BLaER1 (cell line): ENCODE measurements around the gene JAKMIP2.
"Not testable (repeated sequence)": the region's sequence is repeated elsewhere in the genome, so short reads cannot be mapped to it uniquely, and the experiment has no call there.

Experiments
- H3K27ac ChIP-seq: shearing (Covaris generic); formaldehyde crosslinking; 2 replicates; pipeline ENCODE4 v1.8.1; 2022
- H3K27me3 ChIP-seq: shearing (Covaris generic); formaldehyde crosslinking; 2 replicates; pipeline ENCODE4 v1.8.1; 2022
- H3K36me3 ChIP-seq: shearing (Covaris generic); formaldehyde crosslinking; 2 replicates; pipeline ENCODE4 v1.8.1; 2022
- H3K4me1 ChIP-seq: shearing (Covaris generic); formaldehyde crosslinking; 2 replicates; pipeline ENCODE4 v1.8.1; 2022
- H3K4me2 ChIP-seq: shearing (Covaris generic); formaldehyde crosslinking; 2 replicates; pipeline ENCODE4 v1.8.1; 2022
- H3K4me3 ChIP-seq: shearing (Covaris generic); formaldehyde crosslinking; 2 replicates; pipeline ENCODE4 v1.8.1; 2022
- H3K9ac ChIP-seq: shearing (Covaris generic); formaldehyde crosslinking; 2 replicates; pipeline ENCODE4 v1.8.1; 2022
- H3K9me3 ChIP-seq: shearing (Covaris generic); formaldehyde crosslinking; 2 replicates; pipeline ENCODE4 v1.8.1; 2022
- H4K20me1 ChIP-seq: shearing (Covaris generic); formaldehyde crosslinking; 2 replicates; pipeline ENCODE4 v1.8.1; 2022
- Cebpa-rat ChIP-seq: shearing (Covaris generic); IDR thresholded peaks from 2 replicates; pipeline ENCODE4 v1.8.1; 2022

Gene JAKMIP2

DNA sequence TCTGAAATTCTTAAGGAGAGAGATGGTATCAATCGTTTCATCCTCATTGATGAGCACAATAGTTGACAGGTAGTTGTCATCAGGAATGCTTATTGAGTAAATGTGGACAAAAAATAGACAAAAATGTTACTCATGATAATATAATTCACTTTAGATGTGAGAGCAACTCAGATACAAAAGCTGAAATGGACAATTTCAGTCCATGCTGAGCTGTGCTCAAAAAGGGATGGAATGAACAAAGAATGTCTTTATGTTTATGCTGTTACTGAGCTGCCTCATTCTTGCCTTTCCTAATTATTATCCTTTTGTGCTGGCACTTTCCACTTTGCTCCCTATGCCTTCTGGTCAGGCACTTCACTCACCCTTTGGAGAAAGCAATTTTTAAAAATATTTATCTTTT is 49.5 kb downstream of the JAKMIP2 start:
- no peaks in the 10 kb centered on the region for H3K36me3 ChIP-seq
- H3K4me2 ChIP-seq, result no peak overlapping the region
- 0 out of 2 replicates have a peak, but pooled peaks cover 5% of the 10 kb centered on the region for H3K9me3 ChIP-seq
- no peak overlapping the region for H3K9ac ChIP-seq
- H3K4me1 ChIP-seq, result peaks cover 10% of the 10 kb centered on the region
- no peaks in the 10 kb centered on the region for H3K27me3 ChIP-seq
- no peak for TF ChIP-seq Cebpa-rat
- H3K27ac ChIP-seq, result no peak overlapping the region
- H3K4me3 ChIP-seq, result no peak overlapping the region
- no peaks in the 10 kb centered on the region for H4K20me1 ChIP-seq

DNA sequence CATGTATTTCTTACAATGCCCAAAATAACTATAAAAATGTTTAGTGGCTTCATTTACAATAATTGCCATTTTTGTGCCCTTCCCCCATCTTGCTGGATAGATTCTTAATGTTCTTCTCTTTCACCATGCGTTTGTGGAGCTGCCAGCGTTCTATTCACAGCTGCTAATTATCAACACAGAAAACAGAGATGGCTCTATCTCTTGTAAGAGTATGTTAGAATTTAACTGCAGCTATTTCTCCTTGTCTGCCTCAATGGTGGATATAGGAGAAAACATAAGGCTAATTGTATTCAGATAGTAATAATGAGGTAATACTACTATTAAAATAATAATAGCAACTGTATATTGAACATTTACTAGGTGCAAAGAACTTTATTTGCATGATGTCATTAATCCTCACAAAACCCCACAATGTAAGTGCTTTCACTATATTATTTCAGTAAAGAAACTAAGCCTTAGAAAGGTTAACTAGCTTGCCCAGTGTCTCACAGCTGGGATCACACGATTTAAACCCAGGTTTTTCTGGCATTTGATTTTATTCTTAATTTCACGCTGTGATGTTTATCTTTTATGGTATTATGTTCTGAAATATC is 50.1 kb downstream of the JAKMIP2 start:
- H3K4me3 ChIP-seq, result no peak overlapping the region
- H3K9ac ChIP-seq, result no peak overlapping the region
- H3K27me3 ChIP-seq, result no peaks in the 10 kb centered on the region
- no peaks in the 10 kb centered on the region for H3K36me3 ChIP-seq
- TF ChIP-seq Cebpa-rat, result no peak
- H3K27ac ChIP-seq, result no peak overlapping the region
- no peak overlapping the region for H3K4me2 ChIP-seq
- H4K20me1 ChIP-seq, result no peaks in the 10 kb centered on the region
- H3K4me1 ChIP-seq, result peaks cover 10% of the 10 kb centered on the region
- 0 out of 2 replicates have a peak, but pooled peaks cover 5% of the 10 kb centered on the region for H3K9me3 ChIP-seq

DNA sequence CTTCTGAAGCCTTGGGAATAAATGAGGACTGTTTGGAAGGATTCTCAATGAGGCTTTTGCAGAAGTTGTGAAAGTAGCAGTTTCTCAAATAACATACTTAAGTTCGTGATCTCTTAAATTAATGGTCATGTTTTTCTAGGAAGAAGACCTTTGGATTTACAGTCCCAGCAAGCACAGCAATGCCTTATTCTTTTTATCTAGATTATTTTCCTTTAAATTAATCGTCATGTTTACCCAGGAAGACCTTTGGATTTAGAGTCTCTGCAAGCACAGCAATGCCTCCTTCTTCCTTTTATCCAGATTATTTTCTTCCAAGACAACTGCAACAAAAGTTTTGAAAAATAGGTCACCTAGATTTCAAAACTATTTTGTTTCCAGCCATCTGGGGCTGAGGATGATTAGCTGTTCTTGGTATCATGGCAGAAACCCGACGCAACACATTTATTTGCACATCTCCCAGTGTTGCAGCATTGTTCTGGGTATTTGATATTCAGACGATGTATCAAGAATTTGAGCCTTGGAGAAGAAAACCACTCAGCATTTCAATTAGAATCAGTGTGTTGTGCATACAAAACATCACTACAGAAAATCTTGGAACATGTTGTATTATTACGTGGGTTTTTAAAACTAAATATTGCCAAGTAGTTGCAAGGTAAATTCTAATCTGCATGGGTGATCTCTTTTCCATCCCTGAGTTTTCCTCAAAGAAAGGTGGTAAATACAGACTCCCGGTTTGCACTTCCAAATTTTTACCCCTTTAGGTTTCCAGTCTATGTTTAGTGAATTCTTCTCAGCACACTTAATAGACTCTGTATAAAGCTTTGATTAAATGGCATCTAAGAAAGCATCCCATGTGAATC is 50.9 kb downstream of the JAKMIP2 start:
- Histone ChIP-seq H3K27ac (no peak overlapping the region), H4K20me1 (no peaks in the 10 kb centered on the region)

DNA sequence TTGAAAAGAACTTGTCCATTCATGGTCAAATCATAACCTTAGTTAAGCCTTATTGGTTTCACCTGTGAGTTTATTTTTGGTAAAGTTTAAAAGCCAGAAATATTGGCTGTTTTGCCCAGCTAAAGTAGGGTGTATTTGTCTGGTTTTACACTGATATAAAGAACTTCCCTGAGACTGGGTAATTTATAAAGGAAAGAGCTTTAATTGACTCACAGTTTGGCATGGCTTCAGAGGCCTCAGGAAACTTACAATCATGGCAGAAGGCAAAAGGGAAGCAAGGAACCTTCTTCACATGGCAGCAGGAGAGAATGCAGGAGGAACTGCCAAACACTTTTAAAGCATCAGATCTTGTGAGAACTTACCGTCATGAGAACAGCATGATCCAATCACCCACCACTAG is 55.3 kb downstream of the JAKMIP2 start:
- Histone ChIP-seq H3K9ac (no peak overlapping the region), H3K36me3 (peaks cover 5% of the 10 kb centered on the region; the same call in 1 of the 2 replicates), H3K4me3 (no peak overlapping the region), H4K20me1 (no peaks in the 10 kb centered on the region), H3K27ac (no peak overlapping the region), H3K4me2 (no peak overlapping the region), H3K9me3 (no peaks in the 10 kb centered on the region), H3K27me3 (no peaks in the 10 kb centered on the region), H3K4me1 (no peaks in the 10 kb centered on the region)
- TF ChIP-seq Cebpa-rat, result no peak

More for the DNA sequence above, 50.9 kb downstream of the JAKMIP2 start:
- peaks cover 10% of the 10 kb centered on the region for H3K4me1 ChIP-seq
- H3K27me3 ChIP-seq, result no peaks in the 10 kb centered on the region
- H3K4me2 ChIP-seq, result no peak overlapping the region
- 0 out of 2 replicates have a peak, but pooled peaks cover 5% of the 10 kb centered on the region for H3K9me3 ChIP-seq
- H3K4me3 ChIP-seq, result no peak overlapping the region
- H3K9ac ChIP-seq, result no peak overlapping the region
- no peak for TF ChIP-seq Cebpa-rat
- H3K36me3 ChIP-seq, result no peaks in the 10 kb centered on the region

DNA sequence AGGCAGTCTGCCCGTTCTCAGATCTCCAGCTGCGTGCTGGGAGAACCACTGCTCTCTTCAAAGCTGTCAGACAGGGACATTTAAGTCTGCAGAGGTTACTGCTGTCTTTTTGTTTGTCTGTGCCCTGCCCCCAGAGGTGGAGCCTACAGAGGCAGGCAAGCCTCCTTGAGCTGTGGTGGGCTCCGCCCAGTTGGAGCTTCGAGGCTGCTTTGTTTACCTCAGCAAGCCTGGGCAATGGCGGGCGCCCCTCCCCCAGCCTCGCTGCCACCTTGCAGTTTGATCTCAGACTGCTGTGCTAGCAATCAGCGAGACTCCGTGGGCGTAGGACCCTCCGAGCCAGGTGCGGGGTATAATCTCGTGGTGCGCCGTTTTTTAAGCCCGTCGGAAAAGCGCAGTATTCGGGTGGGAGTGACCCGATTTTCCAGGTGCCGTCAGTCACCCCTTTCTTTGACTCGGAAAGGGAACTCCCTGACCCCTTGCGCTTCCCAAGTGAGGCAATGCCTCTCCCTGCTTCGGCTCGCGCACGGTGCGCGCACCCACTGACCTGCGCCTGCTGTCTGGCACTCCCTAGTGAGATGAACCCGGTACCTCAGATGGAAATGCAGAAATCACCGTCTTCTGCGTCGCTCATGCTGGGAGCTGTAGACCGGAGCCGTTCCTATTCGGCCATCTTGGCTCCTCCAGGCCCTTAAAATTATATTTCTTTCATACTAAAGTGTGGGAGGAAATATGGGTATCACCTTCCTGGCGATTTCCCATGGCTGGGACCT is 61.2 kb downstream of the JAKMIP2 start:
- H3K4me2 ChIP-seq, result not testable (repeated sequence)

DNA sequence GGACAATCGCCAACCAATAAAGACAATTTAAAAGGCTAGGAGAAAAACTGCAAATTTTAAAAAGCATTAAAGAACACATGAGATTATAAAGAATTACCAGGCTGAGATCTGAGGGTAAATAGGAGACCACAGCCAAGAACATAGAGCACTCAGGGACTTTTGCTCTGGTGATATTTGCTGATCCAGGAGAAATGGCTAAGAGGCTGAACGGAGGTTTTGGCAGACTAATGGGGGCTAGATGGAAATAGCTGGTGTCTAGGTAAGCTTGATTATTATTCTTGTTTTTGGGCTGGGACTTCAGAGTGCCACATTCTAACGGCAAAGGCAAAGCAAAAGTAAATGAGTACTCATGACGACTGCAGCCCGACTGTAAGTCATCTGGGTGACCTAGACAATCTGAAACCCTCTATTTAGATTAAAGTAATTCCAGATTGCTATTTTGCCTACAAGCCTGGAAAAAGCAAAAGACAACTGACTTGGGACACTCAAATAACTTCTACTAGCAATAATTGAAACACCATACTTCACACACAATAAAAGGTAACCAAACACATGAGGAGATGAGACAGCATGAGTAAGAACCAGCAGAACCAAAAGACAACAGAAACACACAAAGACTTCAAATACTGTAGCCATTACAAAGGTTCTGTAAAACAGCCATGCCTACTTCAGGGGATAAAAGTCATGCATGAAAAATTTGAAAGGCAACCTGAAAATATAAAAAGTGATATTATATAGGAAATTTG is 68.8 kb downstream of the JAKMIP2 start:
- Histone ChIP-seq H3K36me3 (no peaks in the 10 kb centered on the region), H4K20me1 (no peaks in the 10 kb centered on the region), H3K4me2 (peak overlapping the region; percentile 15; the same call in 1 of the 2 replicates), H3K27me3 (no peaks in the 10 kb centered on the region), H3K9ac (no peak overlapping the region), H3K9me3 (no peaks in the 10 kb centered on the region; the same call in 1 of the 2 replicates), H3K27ac (no peak overlapping the region), H3K4me3 (no peak overlapping the region), H3K4me1 (peaks cover 11% of the 10 kb centered on the region)
- no peak for TF ChIP-seq Cebpa-rat

More for the DNA sequence above, 61.2 kb downstream of the JAKMIP2 start:
- H4K20me1 ChIP-seq, H3K9me3 ChIP-seq, H3K4me1 ChIP-seq, H3K36me3 ChIP-seq, H3K27ac ChIP-seq, H3K9ac ChIP-seq, H3K4me3 ChIP-seq, H3K27me3 ChIP-seq: not testable (repeated sequence)

DNA sequence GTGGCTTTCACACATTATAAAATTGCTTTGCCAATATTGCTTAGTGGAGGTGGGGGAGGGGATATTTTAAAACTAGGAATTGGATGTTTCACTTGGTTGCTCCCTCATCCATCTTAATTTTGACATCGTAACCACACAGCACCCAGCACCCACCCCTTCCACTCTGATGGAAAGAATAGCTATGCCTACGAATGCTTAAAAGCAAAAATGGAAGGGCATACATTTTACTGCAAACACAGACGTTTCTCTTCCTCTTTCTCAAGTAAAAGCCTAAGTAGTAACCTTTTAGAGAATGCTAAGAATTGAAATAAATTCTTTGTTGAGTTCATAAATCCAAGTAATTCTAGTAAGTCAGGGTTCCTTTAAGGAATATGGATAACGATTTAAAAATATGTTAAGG is 69.9 kb downstream of the JAKMIP2 start:
- no peaks in the 10 kb centered on the region for H3K27me3 ChIP-seq
- no peaks in the 10 kb centered on the region for H4K20me1 ChIP-seq
- H3K9ac ChIP-seq, result no peak overlapping the region
- H3K4me2 ChIP-seq, result peak overlapping the region; percentile 42
- no peaks in the 10 kb centered on the region for H3K36me3 ChIP-seq
- H3K9me3 ChIP-seq, result no peaks in the 10 kb centered on the region; the same call in 1 of the 2 replicates
- peaks cover 11% of the 10 kb centered on the region for H3K4me1 ChIP-seq
- H3K27ac ChIP-seq, result no peak overlapping the region
- no peak overlapping the region for H3K4me3 ChIP-seq
- TF ChIP-seq Cebpa-rat, result no peak

DNA sequence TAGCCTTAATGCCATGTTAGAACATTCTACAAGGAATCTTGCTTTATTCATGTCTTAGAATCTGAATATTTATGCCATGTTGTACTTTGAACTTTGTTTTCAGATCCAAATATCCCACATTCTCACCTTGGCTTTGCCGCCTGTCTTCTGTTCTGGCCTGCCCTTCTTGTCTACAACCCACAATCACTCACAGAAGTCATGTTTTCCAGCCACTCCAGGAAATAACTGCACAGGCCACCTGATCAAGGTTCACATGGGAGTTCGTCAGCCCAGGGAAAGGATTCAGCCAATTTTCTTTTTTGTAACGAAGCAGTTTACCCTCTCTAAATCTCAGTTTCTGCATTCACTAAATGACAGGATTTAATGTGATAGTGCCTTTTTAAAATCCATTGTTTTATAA is 70.5 kb downstream of the JAKMIP2 start:
- peaks cover 11% of the 10 kb centered on the region for H3K4me1 ChIP-seq
- no peaks in the 10 kb centered on the region; the same call in 1 of the 2 replicates for H3K9me3 ChIP-seq
- H3K27me3 ChIP-seq, result no peaks in the 10 kb centered on the region
- no peaks in the 10 kb centered on the region for H4K20me1 ChIP-seq
- no peaks in the 10 kb centered on the region for H3K36me3 ChIP-seq
- H3K4me3 ChIP-seq, result no peak overlapping the region
- no peak for TF ChIP-seq Cebpa-rat
- H3K9ac ChIP-seq, result no peak overlapping the region
- no peak overlapping the region for H3K4me2 ChIP-seq
- no peak overlapping the region for H3K27ac ChIP-seq

DNA sequence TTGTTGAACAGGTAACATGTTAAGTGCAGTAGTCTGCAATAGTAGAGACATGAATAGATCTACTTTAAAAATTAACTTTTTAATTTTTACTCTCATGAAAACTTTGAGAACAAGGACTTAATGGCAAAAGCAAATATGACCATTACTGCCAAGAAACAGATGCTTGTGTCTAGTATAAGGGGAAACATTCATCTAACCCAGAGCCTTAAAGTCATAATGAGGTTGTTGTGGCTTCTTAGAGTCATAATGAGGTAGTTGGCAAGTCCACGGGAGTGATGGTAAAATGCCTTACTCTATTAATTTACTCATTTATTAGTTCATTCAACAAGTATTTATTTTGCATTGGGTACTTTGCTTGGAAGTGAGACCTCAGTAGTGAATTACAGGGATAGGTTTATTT is 71.5 kb downstream of the JAKMIP2 start:
- H4K20me1 ChIP-seq, result no peaks in the 10 kb centered on the region
- TF ChIP-seq Cebpa-rat, result no peak

More for the DNA sequence above, 71.5 kb downstream of the JAKMIP2 start:
- no peaks in the 10 kb centered on the region for H3K36me3 ChIP-seq
- H3K4me2 ChIP-seq, result no peak overlapping the region
- H3K9me3 ChIP-seq, result no peaks in the 10 kb centered on the region; the same call in 1 of the 2 replicates
- no peak overlapping the region for H3K4me3 ChIP-seq
- H3K4me1 ChIP-seq, result peaks cover 11% of the 10 kb centered on the region
- H3K27me3 ChIP-seq, result no peaks in the 10 kb centered on the region
- H3K27ac ChIP-seq, result no peak overlapping the region
- no peak overlapping the region for H3K9ac ChIP-seq
